Pancreas (tissue), 10 donors: ENCODE data around the gene MAST2. TPM values are rescaled to one million over a fixed set of nuclear protein-coding genes. Genes with fewer than 3 reads are reported as not detected.
"Not testable (repeated sequence)": the region's sequence is repeated elsewhere in the genome, so short reads cannot be mapped to it uniquely, and the experiment has no call there.

Experiments used
- ATAC-seq, 4 donors: fragments of 200-7000 bp; cut with Tn5 transposase; one replicate each; pipeline versions ENCODE4 v1.8.0 to v1.9.1; 2020; ENCODE audit warnings: mild to moderate bottlenecking in 4 of 4, moderate library complexity in 4 of 4
- DNase-seq, 6 donors: peaks; one replicate each; pipeline ENCODE4 v3.0.0-alpha.2; 2020
- FAIRE-seq: peaks from 2 replicates; lab custom pipeline; 2012; peaks lifted over from hg19 to GRCh38; lab: Jason Lieb, UNC
- H3K27ac ChIP-seq, 4 donors: fragments of 200-600 bp; sonication (generic); 1 replicate in 3 of 4; 2 replicates in 1 of 4; pipeline versions ENCODE4 v1.5.0 to v1.8.0; 2020
- H3K27me3 ChIP-seq, 4 donors: fragments of 200-600 bp; one replicate each; pipeline ENCODE4 v1.8.0; 2021
- H3K36me3 ChIP-seq, 3 donors: fragments of 200-600 bp; sonication (generic) in 1 of 3; one replicate each; pipeline versions ENCODE4 v1.5.0 to v1.8.0; 2020 to 2021
- H3K4me1 ChIP-seq, 3 donors: fragments of 200-600 bp; one replicate each; pipeline ENCODE4 v1.8.0; 2021
- H3K4me3 ChIP-seq, 4 donors: fragments of 200-600 bp; sonication (generic) in 2 of 4; one replicate each; pipeline versions ENCODE4 v1.5.0 to v1.8.0; 2020 to 2021
- H3K9me3 ChIP-seq, 4 donors: fragments of 200-600 bp; one replicate each; pipeline ENCODE4 v1.8.0; 2021
- CTCF ChIP-seq, 4 donors: fragments of 200-600 bp; sonication (generic) in 3 of 4; IDR thresholded peaks; one replicate each; pipeline versions ENCODE4 v1.5.0 to v1.8.0; 2021; ENCODE audit warnings: antibody characterized with exemption in 4 of 4
- WGBS, 2 donors: extraction: QIAGEN DNeasy Blood & Tissue Kit; methylation state at CpG; one replicate each; pipeline ENCODE4 v1.1.7; 2013; 5-methylcytosine and 5-hydroxymethylcytosine counted together
- intact Hi-C, 3 donors: fragments of 100-400 bp; cut with DNase I; formaldehyde crosslinking; loops; one replicate each; pipeline versions ENCODE4 v1.11.1 to v1.14.2; 2022
- polyA plus RNA-seq, 2 donors: library from polyadenylated mRNA; stranded (reverse); fragments of 200-250 nt; gene quantifications; one replicate each; pipeline ENCODE4 v1.2.3, GENCODE V29; 2013
- total RNA-seq, 6 donors: library from RNA; stranded (reverse); fragmentation: NEBNext Ultra II Directional in 4 of 6; extraction: Animal tissue kit (Norgen Biotek cat#: 25700) in 4 of 6; gene quantifications; one replicate each; pipeline versions ENCODE4 v1.2.1 to v1.2.4, GENCODE V29; 2021 to 2023
- donor health status: healthy with polysubstance abuse.
- donor health status: DM: no; HTN: no; CAD: no; lungs with moderate emphysema.
- donor health status: DM: no; HTN: no; CAD: no.
- donor health status: control.
- donor health status: control.
- donor health status: Bipolar disorder and iron deficiency.
- donor health status: DM: yes; HTN: yes; CAD: no.
- donor health status: DM: no; HTN: no; CAD: no.
- donor health status: DM: no; HTN: no; CAD: no.
- donor health status: DM: yes; HTN: yes; CAD: no.

The MAST2 gene
- total and polyA plus RNA-seq, 8 donors, result 5.1 to 14.5 (median 7.7) TPM

DNA sequence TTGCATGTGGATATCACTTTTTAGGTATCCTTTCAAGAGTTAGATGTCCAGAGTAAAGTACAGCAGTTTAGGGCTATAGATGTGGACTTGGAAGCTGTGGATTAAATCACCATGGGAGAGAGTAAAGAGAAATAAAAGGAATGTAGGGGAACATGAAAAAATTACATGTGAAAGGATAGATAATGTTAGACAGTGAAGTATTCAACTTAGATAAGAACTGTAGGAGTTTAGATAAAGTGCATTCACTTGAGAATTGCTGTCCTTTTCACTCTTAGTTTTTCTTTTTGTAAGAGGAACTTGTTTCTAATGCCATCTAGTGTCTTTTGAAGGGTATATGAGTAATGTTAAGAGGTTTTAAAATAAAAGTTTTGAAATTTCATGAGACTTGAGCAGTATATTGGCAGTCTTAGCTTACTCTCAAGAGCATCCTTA is 40.1 kb downstream of the MAST2 start:
- intact Hi-C loops, result no loop called here
- Histone ChIP-seq H3K4me3 (no peak overlapping the region), H3K4me1 (peaks cover 0 to 4% (median 0%) of the 10 kb centered on the region in 3 donors), H3K36me3 (no peaks in the 10 kb centered on the region), H3K9me3 (no peaks in the 10 kb centered on the region), H3K27ac (no peak overlapping the region), H3K27me3 (no peaks in the 10 kb centered on the region)
- no peak for TF ChIP-seq CTCF (IDR thresholded peaks at IDR 0.05)
- ATAC-seq, result peak in 2 of 4 donors; percentile 38 to 46
- FAIRE-seq, result no peak
- no peak for DNase-seq

- FAIRE-seq, intact Hi-C loops, ATAC-seq, DNase-seq, H3K9me3 ChIP-seq, H3K27me3 ChIP-seq, H3K27ac ChIP-seq, H3K36me3 ChIP-seq, H3K4me1 ChIP-seq, H3K4me3 ChIP-seq: not testable (repeated sequence)
- WGBS, 2 donors, result 67 to 82% methylated on average over 4 of the region's 4 CpGs
Observed at GRCh38 chr1:45844000-45844399, 40.6 kb downstream of the MAST2 start.

- Histone ChIP-seq H3K27me3 (no peaks in the 10 kb centered on the region), H3K36me3 (no peaks in the 10 kb centered on the region), H3K27ac (no peak overlapping the region), H3K9me3 (no peaks in the 10 kb centered on the region), H3K4me3 (no peak overlapping the region), H3K4me1 (peaks cover 0 to 4% (median 0%) of the 10 kb centered on the region in 3 donors)
- ATAC-seq, result no peak
- intact Hi-C loops, result no loop called here
- WGBS, 2 donors, result 90 to 92% methylated on average over 3 of the region's 3 CpGs
- TF ChIP-seq CTCF (IDR thresholded peaks at IDR 0.05), result no peak
- FAIRE-seq, result no peak
- DNase-seq, result no peak
Observed at GRCh38 chr1:45846931-45847330, 43.5 kb downstream of the MAST2 start.

DNA sequence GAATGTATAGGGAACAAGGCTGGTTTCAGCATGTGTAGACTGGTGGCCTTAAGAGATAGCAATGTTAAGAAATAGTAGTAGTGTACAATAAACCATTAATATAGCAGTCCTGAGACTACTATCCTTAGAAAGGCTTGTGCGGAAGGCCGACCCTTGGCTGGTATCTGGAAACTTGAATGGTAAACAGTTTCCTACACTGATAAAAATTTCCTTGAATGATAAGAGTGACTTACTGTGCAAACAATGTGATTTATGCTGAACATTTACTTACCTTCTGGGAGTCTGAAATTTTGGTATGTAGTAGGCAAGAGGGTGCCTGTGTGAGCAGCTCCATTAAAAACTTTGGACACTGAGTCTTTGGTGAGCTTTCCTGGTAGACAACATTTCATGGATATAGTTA is 44.7 kb downstream of the MAST2 start:
- FAIRE-seq (no peak), DNase-seq (no peak), ATAC-seq (peak in 1 of 4 donors; percentile 34)
- no peak overlapping the region for H3K27ac ChIP-seq
- intact Hi-C loops, result no loop called here
- no peaks in the 10 kb centered on the region for H3K27me3 ChIP-seq
- H3K9me3 ChIP-seq, result no peaks in the 10 kb centered on the region
- 32 to 39% methylated on average over 2 of the region's 2 CpGs for WGBS, 2 donors
- H3K36me3 ChIP-seq, result no peaks in the 10 kb centered on the region
- no peak overlapping the region for H3K4me3 ChIP-seq
- H3K4me1 ChIP-seq, result peaks cover 0 to 4% (median 0%) of the 10 kb centered on the region in 3 donors
- TF ChIP-seq CTCF (IDR thresholded peaks at IDR 0.05), result no peak

- FAIRE-seq, result no peak
- Histone ChIP-seq H3K27ac (no peak overlapping the region), H3K4me1 (peaks cover 0 to 4% (median 0%) of the 10 kb centered on the region in 3 donors), H3K36me3 (no peaks in the 10 kb centered on the region), H3K4me3 (no peak overlapping the region), H3K27me3 (no peaks in the 10 kb centered on the region), H3K9me3 (no peaks in the 10 kb centered on the region)
- 94 to 95% methylated on average over 2 of the region's 2 CpGs for WGBS, 2 donors
- no peak for DNase-seq
- no peak for ATAC-seq
- TF ChIP-seq CTCF (IDR thresholded peaks at IDR 0.05), result no peak
- intact Hi-C loops, result no loop called here
Observed at GRCh38 chr1:45848714-45849113, 45.3 kb downstream of the MAST2 start.
